ENCODE results near the gene SH3PXD2A.

The SH3PXD2A gene

GRCh38 chr10:103589074-103589630, 266.2 kb downstream of the SH3PXD2A start:
- no peak for DNase-seq (ENCODE audit: low read depth in 1 of 2, low spot score in 1 of 2)

DNA sequence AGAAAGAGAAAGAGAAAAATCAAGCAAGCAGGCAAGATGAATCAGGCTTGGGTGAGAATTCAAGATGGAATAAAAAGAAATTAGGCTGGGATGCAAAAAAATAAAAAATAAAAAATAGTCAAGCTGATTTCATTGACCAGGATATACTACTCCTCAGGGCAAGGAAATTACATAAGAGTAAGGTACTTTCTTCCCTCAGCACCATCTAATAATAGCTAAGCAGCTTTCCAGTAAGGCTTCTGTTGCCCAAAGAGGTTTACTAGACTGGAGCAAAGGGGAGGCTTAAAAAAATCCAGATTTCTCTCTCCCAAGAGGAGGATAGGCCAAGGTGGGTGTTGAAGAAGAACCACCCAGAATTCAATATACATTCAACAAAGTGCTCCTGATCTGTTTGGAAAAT, 268.3 kb downstream of the SH3PXD2A start:
- no peak for DNase-seq (ENCODE audit: low read depth in 1 of 2, low spot score in 1 of 2)

GRCh38 chr10:103585011-103585405, 270.4 kb downstream of the SH3PXD2A start:
- no peak for DNase-seq (ENCODE audit: low read depth in 1 of 2, low spot score in 1 of 2)

DNA sequence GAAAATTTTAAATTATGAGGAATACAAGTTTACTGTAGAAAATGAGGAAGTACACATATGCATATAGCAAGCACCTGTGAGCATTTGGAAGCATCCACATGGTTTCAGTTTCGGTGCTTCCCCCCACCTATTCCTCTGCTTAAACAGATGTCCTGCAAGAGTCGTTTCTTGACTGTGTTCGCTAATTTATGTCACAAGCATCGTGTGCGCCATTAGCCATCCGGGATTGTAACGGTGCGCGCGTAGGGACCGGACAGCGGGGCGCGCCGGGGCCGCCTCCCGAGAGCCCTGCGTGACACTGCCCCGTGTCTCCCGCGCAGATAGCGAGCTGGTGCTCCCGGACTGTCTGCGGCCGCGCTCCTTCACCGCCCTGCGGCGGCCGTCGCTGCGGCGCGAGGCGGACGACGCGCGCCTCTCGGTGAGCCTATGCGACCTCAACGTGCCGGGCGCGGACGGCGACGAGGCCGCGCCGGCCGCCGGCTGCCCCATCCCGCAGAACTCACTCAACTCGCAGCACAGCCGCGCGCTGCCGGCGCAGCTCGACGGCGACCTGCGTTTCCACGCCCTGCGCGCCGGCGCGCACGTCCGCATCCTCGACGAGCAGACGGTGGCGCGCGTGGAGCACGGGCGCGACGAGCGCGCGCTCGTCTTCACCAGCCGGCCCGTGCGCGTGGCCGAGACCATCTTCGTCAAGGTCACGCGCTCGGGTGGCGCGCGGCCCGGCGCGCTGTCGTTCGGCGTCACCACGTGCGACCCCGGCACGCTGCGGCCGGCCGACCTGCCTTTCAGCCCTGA, 271.0 kb downstream of the SH3PXD2A start:
- peak; percentile 47 to 54 for DNase-seq (ENCODE audit: low read depth in 1 of 2, low spot score in 1 of 2)

- no peak for DNase-seq (ENCODE audit: low read depth in 1 of 2, low spot score in 1 of 2)
Observed at GRCh38 chr10:103583871-103584215, 271.5 kb downstream of the SH3PXD2A start.

DNA sequence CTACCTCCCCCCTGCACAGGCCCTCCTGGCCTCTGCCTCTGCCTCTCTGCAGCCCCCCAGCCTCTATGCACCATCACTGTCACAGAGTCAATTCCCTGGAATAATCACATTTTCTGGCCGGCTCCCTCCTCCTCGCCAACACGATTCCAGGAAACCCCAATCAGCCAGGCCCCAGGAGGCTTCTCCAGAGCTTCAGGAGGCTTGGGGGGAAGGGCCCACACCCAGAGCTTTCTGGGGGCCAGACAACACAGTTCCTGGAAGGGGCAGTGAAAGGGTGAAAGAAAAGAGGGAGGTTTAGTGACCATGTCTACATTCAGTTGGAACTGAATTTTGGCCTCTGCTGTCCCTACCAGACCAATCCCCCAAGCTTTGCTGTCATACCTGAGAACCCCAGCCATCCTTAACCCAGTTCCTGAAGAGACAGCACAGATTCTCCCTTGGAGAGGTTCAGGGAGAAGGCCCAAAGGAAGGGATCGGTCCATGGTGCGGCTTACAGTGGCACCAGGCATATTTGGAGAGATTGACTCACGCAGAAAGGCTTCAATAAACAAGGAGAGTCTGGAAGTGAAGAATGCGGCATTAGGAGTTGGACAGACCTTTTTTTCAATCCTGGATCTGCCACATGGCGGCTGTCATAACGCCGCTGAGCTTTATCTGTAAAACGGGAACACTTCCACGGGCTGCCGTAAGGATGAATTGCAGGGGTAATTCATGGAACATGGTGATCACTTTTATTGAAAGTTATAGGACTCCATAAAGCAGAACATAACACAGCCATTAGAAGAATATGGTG, 272.8 kb downstream of the SH3PXD2A start:
- no peak for DNase-seq (ENCODE audit: low read depth in 1 of 2, low spot score in 1 of 2)

GRCh38 chr10:103581499-103581898, 273.9 kb downstream of the SH3PXD2A start:
- DNase-seq (ENCODE audit: low read depth in 1 of 2, low spot score in 1 of 2): no peak

DNA sequence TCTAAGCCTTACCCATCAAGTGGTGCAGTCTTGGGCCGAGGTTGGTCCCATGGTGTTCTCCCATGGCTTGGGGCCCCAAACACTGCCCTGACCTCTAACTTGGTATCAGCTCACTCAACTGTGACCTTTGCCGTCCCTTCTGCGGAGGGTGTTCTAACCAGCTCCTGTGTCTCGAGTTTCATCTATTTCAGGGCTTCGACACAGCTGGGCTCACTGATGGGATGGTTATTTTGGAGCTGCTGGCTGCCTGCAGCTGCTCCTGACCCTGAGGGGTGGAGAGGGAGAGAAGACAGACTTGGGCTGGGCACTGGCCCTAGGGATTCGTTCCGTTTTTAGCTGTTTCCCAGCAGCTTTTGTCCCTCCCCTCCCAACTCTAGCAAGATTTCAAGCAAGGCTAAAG, 274.9 kb downstream of the SH3PXD2A start:
- no peak for DNase-seq (ENCODE audit: low read depth in 1 of 2, low spot score in 1 of 2)

DNA sequence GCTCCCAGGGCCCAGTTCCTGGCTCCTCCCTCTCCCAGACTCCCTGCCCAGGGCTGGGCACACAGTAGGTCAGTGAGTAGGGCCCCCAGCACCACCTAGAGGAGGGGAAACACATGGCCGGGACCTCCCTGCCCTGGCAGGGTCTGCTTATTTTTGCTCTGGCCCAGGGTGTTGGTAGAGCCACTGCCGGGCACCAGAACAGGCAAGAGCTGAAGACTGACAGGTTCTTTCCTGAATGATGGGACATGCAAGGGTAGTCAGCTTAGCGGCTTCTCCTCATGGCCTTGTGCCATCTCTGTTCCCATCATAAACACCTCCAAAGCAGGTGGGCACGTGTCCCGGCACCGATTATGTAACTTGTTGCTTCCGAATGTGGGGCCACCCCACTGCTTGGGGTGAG, 275.4 kb downstream of the SH3PXD2A start:
- no peak for DNase-seq (ENCODE audit: low read depth in 1 of 2, low spot score in 1 of 2)

- DNase-seq (ENCODE audit: low read depth in 1 of 2, low spot score in 1 of 2): no peak
Observed at GRCh38 chr10:103578782-103579382, 276.5 kb downstream of the SH3PXD2A start.

GRCh38 chr10:103576862-103577261, 278.5 kb downstream of the SH3PXD2A start:
- DNase-seq (ENCODE audit: low read depth in 1 of 2, low spot score in 1 of 2): no peak

DNA sequence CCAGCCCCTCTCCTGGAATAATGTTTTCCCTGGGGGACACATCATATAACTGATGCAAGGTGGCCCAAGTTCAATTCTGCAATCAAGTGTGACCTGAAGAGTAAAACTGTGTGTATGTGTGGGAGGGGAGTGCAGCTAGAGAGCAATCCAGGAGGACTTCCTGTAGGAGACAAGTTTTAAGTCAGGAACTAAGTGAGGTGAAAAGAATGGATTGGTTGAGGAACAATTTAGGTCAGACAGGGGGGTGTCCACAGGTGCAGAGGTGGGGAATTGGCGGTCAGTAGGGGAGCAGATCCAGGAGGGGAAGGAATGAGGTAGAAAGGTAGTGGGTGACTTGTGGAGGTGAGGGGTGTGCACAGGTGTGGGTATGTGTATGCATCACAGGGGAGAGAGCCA, 279.3 kb downstream of the SH3PXD2A start:
- DNase-seq (ENCODE audit: low read depth in 1 of 2, low spot score in 1 of 2): no peak

DNA sequence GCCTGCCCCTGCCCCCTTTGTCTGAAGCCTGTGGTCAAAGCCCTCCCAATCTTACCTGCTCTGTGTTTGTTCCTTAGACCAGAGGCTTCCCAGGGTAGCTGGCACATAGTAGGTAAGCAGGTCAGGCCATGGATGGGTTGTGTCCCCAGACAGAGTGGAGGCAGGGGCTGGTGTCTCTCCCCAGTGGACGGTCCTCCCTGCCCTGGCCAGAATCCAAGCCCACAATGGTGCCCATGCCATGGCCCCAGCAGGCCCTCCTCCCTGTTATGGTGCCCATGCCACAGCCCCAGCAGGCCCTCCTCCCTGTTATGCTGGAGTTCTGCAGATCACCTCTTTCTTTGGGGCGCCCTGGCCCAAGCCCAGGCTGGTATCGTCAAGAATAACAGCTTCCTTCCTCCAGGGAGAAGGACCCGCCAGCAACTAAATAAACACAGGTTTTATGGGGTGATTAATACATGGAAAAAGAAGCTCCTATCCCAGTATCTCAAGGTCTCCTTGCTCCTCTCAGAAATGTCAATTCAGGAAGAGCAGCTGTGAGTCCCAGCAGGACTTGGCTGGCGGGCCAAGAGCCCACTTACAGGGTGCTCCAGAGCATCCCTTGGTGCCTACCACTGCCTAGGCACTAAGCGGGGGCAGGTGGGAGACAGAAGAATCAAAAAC, 279.8 kb downstream of the SH3PXD2A start:
- no peak for DNase-seq (ENCODE audit: low read depth in 1 of 2, low spot score in 1 of 2)

DNA sequence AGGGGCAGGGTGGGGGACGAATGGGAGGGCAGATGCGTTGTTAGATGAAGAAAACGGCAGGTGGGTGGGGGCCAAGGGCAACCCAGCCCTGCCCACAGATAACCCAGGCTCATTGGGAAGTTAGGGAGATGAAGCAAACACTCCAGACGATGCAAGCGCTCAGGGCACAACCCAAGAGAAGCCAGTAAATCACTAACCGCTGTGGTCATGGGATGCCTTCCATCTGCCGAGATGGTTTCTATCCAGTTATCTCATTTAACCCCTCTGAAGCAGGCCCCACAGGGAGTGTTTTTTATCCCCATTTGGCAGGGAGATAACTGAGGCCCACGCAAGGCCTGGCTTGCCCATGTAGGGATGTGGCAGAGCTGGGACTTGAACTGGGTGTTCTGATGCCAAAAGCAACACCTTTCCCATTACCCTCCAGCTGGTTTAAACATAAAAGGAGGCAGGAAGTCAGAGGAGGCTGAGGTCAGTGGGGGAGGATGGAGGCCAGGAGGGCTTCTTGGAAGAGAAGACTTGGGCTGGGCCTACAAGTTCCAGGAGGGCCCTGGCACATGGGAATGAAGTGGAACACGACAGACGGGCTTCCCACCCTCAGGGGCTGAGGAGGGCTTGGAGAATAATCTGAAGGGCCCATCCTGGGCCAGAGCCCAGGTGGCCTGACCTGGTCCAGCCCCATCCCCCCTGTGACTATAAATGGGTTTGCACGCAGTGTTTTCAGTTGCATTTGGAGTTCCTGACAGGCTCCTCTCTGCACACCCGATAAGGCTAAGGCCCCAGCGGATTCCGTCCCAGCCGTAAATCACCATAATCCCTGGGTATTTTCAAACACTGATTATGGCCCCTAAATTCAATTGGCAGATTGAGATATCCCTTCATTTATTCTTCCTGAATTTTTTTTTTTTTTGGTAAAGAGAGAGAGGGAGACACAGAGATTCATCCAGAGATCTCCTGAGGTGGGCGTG, 281.0 kb downstream of the SH3PXD2A start:
- no peak for DNase-seq (ENCODE audit: low read depth in 1 of 2, low spot score in 1 of 2)

DNA sequence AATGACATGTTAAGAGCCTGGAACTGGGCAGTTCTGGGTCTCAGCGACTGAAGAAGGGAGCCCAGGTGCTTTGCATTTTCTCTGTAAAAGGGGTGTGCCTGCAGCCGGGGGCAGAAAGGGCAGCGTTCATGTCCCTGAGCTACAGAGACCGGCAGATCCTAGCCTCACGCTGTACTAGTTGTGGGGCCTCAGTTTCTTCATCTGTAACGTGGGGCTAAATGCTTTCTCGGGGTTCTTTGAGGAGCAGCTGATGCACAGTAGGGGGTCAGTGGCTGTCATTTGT, 282.2 kb downstream of the SH3PXD2A start:
- no peak for DNase-seq (ENCODE audit: low read depth in 1 of 2, low spot score in 1 of 2)

DNA sequence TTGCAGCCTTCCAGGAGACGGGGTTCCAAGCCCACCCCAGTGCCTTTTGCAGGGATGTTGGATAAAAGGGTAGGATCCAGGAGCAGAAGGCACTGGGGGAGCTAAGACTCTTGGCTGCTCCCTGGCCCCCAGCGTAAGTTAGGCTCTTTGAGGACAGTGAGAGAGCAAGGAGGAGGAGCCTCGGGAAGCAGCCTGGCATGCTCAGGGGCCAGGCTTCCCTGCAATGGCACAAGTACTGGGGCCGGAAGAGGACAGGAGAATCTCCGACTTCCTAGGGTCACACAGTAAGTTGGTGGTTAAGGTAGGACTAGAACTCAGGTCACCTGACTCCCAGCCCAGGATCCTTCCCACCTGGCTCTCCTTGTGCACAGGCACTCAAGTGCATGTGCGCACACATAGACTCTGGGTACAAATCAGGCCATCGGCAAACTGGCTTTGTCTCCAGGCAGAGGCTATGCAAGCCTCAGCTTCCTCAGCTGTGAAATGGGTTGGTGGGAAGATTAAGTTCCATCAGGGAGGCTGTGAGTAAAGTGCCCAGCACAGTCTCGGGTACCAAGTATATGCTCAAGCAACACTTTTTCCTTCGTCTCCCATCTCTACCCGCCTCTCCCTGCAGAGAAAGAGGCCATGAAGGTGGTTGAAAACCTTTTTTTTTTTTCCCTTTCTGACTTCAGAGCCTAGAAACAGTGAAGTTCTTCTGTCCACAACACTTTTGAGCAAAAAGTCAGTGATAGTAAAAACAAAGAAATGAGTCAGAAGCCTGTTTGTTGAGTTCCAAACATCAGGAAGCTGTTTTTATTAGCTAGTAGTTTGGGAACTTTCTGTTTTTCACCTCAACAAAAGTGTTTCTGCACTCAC, 282.8 kb downstream of the SH3PXD2A start:
- DNase-seq (ENCODE audit: low read depth in 1 of 2, low spot score in 1 of 2): no peak

- DNase-seq (ENCODE audit: low read depth in 1 of 2, low spot score in 1 of 2): no peak
Observed at GRCh38 chr10:103571656-103571975, 283.8 kb downstream of the SH3PXD2A start.

DNA sequence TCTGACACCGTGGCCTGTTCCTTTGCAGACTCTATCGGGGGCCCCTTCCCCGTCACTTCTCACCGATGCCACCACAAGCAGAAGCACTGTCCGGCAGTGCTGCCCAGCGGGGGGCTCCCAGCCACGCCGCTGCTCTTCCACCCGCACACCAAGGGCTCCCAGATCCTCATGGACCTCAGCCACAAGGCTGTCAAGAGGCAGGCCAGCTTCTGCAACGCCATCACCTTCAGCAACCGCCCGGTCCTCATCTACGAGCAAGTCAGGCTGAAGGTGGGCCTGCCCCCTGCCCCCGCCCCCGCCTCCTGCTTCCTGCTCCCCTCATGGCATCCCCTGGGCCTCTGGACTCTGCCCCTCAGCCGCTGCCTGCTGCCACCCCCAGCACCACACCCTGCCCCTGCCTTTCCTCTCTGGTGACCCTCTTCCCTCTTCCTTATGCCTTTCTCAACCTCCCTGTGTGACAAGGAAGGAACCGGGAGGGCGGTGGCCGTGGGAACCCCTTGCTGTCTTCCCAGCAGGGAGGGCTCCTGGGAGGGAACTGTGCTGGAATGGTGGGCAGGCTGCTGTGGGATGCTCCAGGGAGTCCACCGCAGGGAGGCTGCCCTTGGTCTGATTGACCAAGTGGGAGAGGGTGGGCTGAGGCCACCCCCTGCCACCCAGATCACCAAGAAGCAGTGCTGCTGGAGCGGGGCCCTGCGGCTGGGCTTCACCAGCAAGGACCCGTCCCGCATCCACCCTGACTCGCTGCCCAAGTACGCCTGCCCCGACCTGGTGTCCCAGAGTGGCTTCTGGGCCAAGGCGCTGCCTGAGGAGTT, 284.3 kb downstream of the SH3PXD2A start:
- DNase-seq (ENCODE audit: low read depth in 1 of 2, low spot score in 1 of 2): no peak

- DNase-seq (ENCODE audit: low read depth in 1 of 2, low spot score in 1 of 2): no peak
Observed at GRCh38 chr10:103569896-103570295, 285.5 kb downstream of the SH3PXD2A start.
